Head of caudate nucleus (tissue), 42 donors: ENCODE measurements around the gene TPO.

Source experiments
- DNase-seq, 42 donors: peaks; one replicate each; pipeline versions ENCODE4 v3.0.0 to v3.0.0-alpha.2; 2020 to 2021; ENCODE audit warnings: mixed read lengths in 7 of 42
- intact Hi-C: fragments of 100-400 bp; cut with DNase I; formaldehyde crosslinking; loops from one replicate; pipeline ENCODE4 v1.15.0; 2022

Gene TPO

GRCh38 chr2:1493431-1494126 is 80.3 kb downstream of the TPO start:
- DNase-seq: peak in 8 of 42 donors; percentile 0 to 34 (median 14)
- intact Hi-C loops: no loop called here

- intact Hi-C loops: no loop called here
- peak in 8 of 42 donors; percentile 2 to 31 (median 8) for DNase-seq
Observed at GRCh38 chr2:1494257-1494656, 81.0 kb downstream of the TPO start.

GRCh38 chr2:1494906-1495305 is 81.6 kb downstream of the TPO start:
- DNase-seq: peak in 8 of 42 donors; percentile 3 to 34 (median 9)
- intact Hi-C loops: no loop called here

GRCh38 chr2:1495676-1496358 is 82.6 kb downstream of the TPO start:
- intact Hi-C loops: no loop called here
- DNase-seq: peak in 9 of 42 donors; percentile 5 to 27 (median 11)

GRCh38 chr2:1496359-1496821 is 83.1 kb downstream of the TPO start:
- peak in 11 of 42 donors; percentile 2 to 32 (median 13) for DNase-seq
- intact Hi-C loops: no loop called here

- intact Hi-C loops: no loop called here
- DNase-seq: peak in 10 of 42 donors; percentile 1 to 39 (median 19)
Observed at GRCh38 chr2:1497122-1497611, 83.9 kb downstream of the TPO start.

- intact Hi-C loops: no loop called here
- DNase-seq: peak in 8 of 42 donors; percentile 1 to 25 (median 11)
Observed at GRCh38 chr2:1498176-1498575, 84.9 kb downstream of the TPO start.

- intact Hi-C loops: no loop called here
Observed at GRCh38 chr2:1499033-1499795, 86.0 kb downstream of the TPO start.

GRCh38 chr2:1501038-1501851 is 88.0 kb downstream of the TPO start:
- intact Hi-C loops: no loop called here
- peak in 3 of 42 donors; percentile 6 to 37 (median 15) for DNase-seq

More at GRCh38 chr2:1499033-1499795, 86.0 kb downstream of the TPO start:
- DNase-seq: peak in 4 of 42 donors; percentile 9 to 17 (median 11)

GRCh38 chr2:1501991-1502390 is 88.7 kb downstream of the TPO start:
- intact Hi-C loops: no loop called here
- DNase-seq: peak in 1 of 42 donors; percentile 19

- intact Hi-C loops: no loop called here
- DNase-seq: peak in 2 of 42 donors; percentile 6 to 33
Observed at GRCh38 chr2:1502891-1503304, 89.6 kb downstream of the TPO start.

- intact Hi-C loops: no loop called here
- peak in 3 of 42 donors; percentile 7 to 27 (median 15) for DNase-seq
Observed at GRCh38 chr2:1503471-1504310, 90.4 kb downstream of the TPO start.

- intact Hi-C loops: no loop called here
- peak in 2 of 42 donors; percentile 15 to 34 for DNase-seq
Observed at GRCh38 chr2:1504311-1504750, 91.1 kb downstream of the TPO start.

- DNase-seq: peak in 30 of 42 donors; percentile 7 to 76 (median 32)
- intact Hi-C loops: no loop called here
Observed at GRCh38 chr2:1505031-1505441, 91.8 kb downstream of the TPO start.

- intact Hi-C loops: no loop called here
- no peak for DNase-seq
Observed at GRCh38 chr2:1509271-1510065, 96.2 kb downstream of the TPO start.

- intact Hi-C loops: no loop called here
- no peak for DNase-seq
Observed at GRCh38 chr2:1510176-1510575, 96.9 kb downstream of the TPO start.

GRCh38 chr2:1511455-1511854 is 98.2 kb downstream of the TPO start:
- intact Hi-C loops: no loop called here
- peak in 2 of 42 donors; percentile 5 to 24 for DNase-seq
